Left hindlimb (tissue), 1 donor: ENCODE data around the gene LRFN2.
A peak's percentile ranks its signal among the peaks of the same experiment; 100 is the strongest.

ENCODE experiments used
- DNase-seq: peaks from one replicate; pipeline ENCODE4 v3.0.0-alpha.2; 2018

Gene LRFN2

DNA sequence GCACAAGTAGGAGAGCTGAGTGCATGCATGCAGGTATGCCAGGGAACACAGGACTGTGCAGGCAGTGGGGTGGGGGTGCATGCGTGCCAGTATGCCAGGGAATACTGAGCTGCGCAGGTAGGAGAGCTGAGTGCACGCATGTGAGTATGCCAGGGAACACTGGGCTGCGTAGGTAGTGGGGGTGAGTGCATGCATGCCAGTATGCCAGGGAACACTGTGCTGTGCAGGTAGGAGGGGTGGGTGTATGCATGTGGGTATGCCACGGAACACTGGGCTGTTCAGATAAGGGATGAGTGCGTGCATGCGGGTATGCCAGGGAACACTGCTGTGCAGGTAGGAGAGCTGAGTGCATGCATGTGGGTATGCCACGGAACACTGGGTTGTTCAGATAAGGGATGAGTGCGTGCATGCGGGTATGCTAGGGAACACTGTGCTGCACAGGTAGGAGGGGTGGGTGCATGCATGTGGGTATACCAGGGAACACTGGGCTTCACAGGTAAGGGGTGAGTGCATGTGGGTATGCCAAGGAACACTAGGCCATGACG is 77.4 kb downstream of the LRFN2 start:
- DNase-seq, result no peak

DNA sequence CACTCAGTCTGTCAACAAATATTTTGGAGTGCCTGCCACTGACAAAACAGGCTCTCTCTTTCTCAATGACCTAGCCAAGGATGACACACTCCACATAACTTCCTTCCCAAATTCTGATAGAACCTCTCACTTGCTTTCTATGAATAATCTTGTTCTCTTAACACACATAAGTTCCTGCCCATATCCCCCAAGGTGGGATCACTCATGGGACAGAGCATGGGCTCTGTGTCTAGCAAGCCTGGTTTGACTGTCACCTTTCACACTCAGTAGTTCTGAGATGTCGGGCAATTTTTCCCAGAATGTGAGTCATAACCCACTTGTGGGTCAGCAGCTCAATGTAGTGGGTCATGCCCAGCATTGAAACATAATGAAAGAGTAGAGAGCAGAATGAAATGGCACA is 78.1 kb downstream of the LRFN2 start:
- no peak for DNase-seq

DNA sequence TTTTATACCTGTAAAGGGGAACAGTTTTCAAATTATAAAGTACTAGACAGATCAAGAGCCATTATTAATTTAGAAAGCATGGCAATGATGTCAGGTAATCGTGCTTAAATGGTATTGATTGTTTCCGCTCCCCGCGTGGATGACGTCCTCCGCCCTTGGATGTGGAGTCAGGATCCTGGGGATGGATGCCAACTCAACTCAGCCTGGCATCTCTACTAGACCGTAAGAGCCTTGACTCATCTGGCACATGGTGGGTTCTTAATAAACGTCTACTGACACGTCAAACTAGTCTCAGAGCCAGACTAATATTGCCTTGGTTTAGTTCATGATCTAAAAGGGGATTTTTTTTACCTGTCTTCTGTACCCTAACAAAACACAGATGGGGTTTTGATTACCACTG is 80.2 kb downstream of the LRFN2 start:
- no peak for DNase-seq

DNA sequence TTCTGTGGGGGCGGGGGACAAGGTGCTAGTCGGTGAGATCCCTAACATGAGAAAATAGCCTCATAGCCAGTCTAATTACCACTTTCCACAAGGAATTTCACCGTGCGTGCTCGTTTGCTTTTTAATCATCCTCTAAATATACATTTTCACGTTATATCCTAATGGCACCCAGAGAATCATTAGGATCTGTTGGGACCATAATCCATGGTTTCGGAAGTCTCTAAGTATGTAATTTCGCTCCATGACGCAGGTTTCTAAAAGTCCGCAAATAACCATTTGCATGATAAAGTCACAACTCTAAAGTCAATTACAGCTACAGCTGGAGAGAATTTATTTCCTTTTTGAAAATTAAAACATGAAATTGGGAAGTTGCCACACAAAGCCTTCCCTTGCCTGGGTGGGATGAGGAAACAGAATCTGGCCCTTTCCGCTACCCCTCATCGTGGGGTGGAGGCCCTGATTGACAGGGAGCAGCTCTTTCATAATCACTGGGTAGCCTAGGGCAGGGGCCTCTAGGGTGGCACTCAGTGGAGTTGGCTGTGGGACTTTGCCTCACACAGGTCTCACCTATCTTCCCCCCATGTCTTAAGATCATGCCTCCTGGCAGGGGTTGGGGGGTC is 81.9 kb downstream of the LRFN2 start:
- DNase-seq, result no peak

DNA sequence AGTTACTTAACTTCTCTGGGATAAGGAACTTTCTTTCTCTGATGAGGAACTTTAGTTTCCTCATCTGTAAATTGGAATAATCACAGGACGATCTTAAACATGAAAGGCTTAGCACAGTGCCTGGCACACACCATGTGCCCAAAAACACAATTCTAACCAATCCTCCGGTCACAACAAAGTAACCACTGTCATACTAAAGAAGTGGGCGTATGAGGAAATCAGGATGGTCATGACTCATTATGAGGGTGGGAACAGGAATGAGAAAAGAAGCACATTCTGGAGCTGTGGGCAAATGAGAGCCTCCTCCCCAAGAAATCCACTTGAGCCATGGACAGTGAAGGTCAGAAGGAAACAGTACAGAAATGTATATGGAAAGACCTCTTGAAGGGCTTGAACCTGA is 82.9 kb downstream of the LRFN2 start:
- DNase-seq, result no peak

DNA sequence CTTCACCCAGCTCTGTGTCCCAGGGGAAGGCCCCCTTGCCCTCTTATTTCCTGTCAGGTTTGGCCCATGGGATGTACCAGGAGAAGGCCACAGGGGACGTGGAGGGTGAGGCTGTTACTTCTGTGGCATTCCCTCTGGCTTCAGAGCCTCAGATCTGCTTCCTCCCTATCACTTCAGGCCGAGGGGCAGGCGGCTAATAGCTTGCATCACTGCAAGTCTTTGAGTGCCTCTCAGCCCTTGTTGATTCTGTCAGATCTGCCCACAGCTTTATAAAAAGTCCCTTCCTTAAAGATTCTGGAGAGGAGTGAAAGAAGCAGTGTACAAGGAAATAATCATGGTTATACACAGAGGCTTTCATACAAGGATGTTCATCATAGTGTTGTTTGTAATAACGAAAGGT is 86.9 kb downstream of the LRFN2 start:
- DNase-seq, result no peak

DNA sequence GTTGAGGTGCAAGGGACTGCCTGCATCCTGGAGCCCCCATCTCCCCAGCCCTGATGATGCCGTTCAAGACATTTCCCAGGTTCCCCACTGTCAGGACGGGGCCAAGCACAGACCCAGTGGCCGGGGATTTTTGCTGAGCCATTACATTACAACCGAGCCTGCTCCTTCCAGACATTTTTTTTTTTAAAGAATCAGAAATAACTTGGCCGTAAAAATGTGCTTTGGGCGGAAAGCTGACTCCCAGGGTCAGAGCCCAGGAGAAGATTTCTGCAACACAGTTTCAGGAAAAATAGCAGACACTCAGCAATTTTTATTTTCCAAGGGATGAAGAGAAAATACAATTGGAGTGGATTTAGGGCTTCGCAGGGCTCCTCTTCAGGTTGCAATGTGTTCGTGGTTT is 87.9 kb downstream of the LRFN2 start:
- peak; percentile 42 for DNase-seq

DNA sequence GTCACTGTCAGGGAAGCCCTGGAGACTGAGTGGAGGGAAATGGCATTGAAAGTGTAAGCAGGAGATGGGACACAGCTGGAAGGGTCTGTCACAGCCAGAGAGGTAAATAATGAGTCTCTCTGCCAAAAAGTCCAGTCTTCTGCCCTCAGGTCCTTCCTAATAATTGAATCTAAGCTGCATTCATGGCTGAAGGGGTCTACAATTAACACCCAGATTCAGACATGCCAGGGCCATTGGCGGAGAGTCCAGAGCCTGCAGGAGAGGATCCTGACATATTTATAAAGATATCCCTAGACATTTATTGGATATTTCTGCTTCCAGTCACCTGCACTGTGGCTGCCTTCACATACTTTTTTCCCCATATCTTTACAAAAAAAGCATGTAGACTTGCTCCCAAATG is 89.0 kb downstream of the LRFN2 start:
- DNase-seq, result no peak

DNA sequence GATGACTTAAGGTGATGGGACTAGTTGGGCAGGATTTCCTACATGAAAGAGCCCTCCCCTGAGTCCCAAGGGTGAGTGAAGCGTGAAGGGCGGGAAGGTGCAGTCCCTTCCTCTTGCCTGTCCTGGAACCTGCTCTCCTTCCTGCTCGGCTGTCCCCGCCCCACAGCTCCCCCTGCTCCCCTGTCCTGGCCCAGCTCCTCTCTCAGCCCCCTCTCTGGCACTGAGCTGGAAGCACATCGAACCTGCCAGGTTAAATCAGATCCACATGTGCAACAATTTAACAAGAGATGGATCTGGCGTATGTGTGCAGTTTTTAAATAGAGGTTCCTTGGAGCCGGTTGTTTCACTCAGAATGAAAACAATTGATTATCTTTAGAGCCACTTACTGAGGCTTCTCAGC is 95.0 kb downstream of the LRFN2 start:
- DNase-seq, result peak; percentile 77

DNA sequence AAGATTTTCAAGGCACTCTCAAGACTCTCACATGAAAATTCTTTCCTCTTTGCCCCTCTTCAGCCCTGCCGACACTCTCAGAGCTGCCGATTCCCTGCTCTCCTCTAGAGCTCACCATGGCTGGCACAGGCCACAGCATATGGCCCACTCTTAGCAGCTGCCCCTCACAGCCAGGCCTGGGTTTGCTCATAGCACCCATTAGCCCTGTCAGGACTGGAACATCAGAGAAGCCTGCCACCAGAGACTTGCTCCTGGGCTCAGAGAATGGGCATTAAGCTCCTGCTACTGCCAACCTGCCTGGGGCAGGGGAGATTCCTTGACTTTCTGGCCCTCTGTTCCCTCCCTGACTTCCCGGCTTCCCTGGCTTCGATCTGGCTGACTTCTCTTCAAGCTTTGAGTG is 96.7 kb downstream of the LRFN2 start:
- no peak for DNase-seq

DNA sequence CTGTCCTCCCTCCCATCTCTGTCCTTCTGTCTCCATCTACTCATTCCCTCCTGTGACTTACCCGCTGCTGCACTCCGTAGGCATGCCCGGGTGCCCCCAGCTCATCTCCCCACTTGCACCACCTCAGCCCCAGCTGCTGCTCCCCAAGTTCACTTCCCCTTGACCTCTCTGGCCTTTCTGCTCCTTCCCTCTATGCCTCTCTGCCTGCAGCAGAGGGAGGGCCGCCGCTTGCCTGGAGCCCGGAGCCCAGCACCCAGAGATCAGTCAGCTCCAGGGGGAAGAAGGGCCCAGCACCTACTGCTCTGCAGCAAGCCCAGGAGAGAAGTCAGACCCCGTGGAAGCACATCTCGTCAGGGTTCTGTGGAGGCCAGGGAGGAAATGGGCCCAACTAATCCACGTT is 97.4 kb downstream of the LRFN2 start:
- no peak for DNase-seq

DNA sequence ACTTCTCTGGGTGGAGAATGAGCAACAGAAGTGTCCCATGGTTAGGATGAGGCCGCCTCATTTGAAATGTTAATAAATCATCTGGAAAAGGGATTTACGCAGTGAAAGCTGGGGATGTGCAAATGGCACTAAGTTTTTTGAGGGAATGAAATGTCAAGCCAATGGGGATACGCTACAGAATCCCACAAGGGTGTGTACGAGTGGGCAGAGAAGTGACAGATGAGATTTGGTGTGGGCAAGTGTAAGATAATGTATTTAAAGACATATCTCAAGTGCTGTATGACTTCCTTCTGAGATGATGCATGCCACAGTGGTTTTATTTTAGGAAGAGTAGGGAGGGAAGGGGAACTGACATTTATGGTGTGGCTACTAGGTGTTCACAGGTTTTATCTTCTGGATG is 100.6 kb downstream of the LRFN2 start:
- DNase-seq, result no peak

DNA sequence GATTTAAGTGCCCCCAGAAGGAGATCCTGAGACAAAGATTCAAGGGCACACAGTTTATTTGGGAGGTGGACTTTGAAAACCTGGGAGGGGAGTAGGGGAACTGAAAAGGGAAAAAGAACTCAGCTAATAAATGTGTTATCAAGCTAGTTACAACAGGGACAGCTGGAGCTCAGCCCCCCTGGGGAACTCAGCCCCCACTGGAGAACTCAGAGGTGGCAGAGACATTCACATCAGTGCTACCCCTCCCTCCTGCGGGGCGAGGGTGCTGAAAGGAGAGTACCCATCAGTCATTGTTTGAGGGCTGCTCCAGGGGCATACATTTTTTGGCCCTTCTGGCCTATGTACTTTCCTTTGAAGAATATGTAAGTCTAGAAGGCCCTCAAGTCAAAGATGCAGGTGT is 101.4 kb downstream of the LRFN2 start:
- no peak for DNase-seq

DNA sequence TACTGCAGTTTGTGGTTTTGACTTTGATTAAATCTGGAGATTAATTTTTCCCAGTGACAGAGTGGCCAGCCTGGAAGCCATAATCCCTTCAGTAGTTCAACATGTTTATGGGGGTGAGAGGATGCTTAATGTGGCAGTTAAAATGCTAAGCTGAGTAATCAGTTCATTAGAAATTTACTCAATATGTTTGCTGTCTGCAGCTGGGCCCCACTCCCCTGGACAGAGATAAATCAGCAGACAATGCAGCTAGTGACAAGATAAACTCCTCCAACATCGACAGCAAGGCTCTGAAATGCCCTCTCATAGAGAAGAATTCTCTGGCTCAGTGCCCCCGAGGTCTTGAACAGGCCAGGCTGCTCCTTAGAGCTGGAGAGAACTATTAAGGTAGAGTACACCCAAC is 101.9 kb downstream of the LRFN2 start:
- no peak for DNase-seq

DNA sequence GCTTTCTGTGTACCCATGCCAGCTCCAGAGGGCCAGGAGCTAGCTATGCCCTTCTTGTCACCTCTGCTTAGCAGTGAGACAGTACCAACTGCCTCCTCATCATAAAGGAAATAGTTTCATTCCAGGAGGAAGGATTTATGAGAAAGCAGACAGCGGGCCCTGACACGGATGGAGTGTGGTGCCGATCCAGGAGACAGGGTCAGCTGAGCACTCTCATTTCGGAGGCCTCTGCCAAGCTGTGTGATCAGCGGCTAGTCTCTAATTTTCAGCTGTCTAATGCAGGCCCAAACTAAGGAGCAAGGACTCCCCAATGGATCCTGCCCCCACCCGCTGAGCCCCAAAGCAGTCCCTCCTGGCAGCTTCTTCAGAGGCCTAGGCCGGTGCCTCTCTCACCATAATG is 103.1 kb downstream of the LRFN2 start:
- no peak for DNase-seq

DNA sequence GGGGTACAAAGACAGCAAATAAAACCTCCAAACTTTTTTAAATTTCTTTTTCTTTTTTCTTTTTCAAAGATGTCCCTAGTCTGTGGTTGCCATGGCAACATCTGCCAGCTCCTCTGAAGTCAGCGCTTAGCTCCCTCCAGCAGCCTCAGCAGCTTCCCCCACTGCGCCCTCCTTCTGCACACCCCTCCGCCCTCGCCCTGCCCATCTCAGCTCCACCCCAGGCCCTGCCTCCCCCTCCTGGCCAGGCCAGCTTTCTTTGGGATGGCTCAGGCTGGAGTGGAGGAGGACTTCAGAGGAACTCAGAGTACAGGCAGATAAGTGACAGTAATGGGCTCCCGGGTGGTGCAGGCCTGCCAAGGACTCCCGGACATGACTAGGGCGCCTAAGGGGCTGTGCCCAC is 104.6 kb downstream of the LRFN2 start:
- DNase-seq, result no peak

DNA sequence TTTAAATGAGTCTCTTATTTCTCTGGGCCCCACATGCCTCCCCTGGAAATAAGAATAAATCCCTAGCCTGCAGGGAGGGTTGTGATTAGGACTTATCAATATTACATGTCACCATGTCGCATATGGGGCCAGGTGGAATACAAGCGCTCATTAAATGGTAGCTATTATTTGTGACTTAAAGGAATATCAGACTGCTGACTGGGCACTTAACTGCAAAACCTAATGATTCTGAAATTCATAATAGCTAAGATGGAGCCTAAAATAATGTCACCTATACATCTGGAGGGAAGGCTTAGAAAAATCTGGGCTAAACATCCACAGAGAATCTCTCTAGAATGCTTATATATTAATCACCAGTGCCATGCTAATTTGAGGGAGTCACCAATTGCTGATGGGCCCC is 106.5 kb downstream of the LRFN2 start:
- DNase-seq, result no peak

DNA sequence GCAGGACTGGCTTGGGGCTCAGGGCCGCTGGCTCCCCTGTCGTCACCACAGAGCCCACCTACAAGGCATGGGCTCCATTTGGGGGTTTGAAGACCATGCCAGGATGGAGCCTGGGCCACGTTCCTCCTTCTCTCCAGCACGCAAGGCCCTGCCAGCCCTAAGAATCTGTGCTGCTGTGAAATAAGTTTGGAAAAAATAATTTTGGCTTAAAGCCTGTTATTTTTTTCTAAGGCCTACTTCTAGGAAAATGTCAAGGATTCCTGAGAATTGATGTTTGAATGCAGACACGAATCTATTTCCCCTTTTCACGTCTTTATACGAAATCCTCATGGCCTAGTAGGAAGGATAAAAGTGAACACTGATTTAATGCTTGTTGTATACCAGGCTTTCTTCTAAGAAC is 107.5 kb downstream of the LRFN2 start:
- DNase-seq, result peak; percentile 42

DNA sequence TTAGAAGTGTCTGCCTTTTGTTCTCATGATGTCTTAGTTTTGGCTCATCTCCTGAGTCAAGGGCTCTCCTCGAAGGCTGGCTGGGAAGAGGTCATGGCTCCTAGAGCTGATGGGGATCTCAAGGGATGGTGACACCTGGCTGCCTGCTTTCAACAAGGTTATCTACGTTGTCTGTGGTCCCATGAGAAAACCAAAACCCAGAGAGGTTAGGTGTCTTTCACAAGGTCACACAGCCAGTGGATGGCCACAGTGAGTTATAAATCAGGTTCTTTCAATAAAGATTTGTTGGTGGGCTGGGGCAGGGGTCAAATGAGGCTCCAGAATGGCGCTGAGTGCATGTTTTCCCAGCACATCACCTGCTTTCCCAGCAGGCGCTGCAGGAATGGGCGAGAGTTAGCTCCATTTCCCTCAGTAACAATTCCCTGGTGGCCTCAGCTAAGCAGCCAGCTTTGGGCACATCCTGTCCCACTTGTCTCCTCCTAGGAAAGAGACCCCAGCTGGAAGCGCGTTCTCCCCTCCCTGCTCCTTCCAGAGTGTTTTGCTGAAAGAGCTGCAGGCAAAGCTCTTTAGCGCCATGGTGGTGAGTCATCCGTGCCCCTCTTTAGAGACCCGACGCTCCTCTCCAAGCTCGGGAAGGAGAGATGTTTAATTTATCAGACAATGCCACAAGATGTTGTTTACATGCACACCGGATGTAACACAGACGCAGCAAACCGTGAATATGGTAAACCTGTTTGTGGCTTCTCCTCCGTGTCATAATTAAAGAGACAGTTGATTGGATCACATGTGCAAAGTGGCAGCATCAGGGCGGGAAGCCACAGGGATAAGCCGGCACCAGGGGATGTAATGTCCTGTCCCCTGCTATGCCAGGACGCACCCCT is 109.7 kb downstream of the LRFN2 start:
- no peak for DNase-seq

DNA sequence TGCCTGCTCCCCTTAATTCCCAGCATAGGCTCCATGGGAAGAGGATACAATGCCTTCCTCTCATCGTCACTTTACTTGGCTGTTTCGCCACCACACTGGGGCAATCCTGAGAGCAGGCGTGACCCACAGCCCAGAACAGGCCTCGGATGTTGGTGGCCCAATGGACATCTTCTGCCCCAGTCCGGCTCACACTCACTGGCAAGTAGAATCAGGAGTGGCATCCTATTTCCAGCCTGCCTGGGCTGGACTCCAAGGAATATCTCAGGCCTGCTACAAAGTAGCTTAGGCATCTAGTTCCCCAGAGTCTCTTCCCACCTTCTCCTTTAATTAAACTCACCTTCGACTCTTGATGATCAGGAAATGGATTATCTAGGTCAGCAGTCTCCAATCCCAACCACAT is 110.5 kb downstream of the LRFN2 start:
- no peak for DNase-seq

DNA sequence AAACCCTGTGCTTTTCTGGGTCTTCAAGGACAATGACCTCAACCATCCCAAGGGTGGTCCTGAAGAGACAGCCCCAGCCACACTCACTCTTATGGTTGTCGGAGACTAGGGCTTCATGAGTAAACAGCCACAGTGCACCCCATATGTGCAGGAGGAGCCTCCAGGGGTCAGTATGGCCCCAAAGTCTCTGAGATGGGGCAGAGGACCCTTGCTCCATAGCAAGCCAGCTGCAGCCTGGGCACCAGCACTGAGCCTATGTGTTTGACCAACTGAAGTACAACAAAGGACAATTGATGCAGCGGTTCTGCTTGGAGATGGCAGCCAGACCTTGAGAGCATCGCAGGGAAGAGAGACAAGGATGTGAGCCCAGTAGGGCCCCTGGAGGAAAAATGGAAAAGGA is 112.2 kb downstream of the LRFN2 start:
- no peak for DNase-seq

DNA sequence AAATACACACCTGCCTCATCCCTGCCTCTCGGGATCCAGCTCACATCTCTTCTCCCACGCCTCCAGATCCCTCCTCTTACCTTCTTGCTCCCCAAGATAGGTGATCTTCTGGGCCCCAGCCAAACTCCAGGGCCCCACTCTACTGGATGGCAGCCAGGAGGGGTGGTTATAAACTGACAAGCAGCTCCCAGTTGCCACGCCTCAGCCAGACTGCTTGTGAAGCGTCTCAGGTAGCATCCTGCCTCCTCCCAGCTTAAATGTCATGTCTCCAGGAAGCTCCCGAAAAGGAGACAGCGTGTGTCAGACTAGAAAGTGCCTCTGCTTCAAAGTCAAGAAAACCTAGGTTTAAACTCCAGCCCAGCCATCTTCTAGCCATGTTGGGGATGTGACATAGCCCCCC is 114.1 kb downstream of the LRFN2 start:
- no peak for DNase-seq

DNA sequence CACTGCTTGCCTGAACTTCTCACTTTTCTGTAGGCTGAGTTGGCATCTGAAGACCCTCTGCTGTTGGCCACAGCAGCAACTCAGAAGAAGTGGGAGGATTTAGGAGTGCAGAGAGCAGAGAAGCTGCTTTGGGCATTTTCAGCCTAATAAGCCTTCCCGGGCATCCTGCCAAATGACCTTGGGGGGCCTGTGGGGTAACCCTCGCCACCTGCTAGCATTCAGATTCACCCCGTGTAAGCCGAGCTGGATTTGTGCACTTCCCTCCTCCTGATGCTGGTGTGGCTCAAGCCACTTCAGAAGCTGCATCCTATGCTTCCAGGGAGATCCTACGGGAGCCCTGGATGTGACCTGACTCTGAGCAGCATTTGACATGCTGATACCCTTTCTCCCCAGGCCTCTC is 114.8 kb downstream of the LRFN2 start:
- no peak for DNase-seq

DNA sequence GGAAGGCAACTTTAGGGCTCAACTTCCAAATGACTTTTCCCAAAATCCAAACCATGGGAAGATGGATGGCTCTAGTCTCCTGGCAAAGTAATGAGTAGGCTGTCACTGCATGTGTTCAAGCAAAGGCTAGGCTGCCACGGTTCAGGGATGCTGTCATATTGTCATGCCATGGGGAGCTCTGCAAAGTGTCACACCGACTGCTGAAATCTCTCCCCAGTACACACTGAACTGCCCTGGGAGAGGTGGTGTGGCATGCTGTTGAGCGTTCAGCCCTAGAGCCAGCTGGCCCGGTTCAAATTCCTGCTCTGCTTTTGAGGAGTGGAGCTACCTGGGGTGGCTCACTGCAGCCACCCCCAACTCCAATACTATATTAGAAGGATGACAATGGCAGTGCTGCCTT is 115.9 kb downstream of the LRFN2 start:
- no peak for DNase-seq

DNA sequence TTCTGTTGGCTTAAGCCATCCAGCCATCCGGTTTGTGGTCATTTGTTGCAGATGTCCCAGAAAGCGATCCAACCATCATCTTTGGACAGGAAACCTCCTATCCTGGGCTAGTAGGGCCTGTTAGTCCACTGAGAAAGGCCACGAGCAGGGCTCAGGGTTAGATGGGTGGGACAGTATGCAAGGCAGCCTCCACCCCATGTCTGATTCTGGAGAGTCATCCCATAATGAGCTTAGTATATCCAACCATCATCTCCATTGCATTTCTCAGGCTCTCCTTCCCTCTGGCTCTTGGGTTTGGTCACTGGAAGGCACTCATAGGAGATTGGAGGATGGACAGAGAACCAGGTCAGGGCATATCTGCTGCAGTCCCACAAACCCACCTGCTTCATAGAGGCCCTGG is 117.8 kb downstream of the LRFN2 start:
- no peak for DNase-seq
